ENCODE results near the gene MARCHF3.

GRCh38 chr5:126855266-126855665 is 175.1 kb downstream of the MARCHF3 start:
- TF ChIP-seq POLR2A (IDR thresholded peaks at IDR 0.05; ENCODE audit: low read length) (no peak), GATA1 (IDR thresholded peaks at IDR 0.05; ENCODE audit: low read depth, low read length) (no peak)

All from erythroblast (primary cell).